ENCODE data around the gene GTF3C5. TPM values are rescaled to one million over a fixed set of nuclear protein-coding genes. Genes with fewer than 3 reads are reported as not detected.

GTF3C5 gene
- polyA plus RNA-seq, 1 experiment = 47.7 TPM

GRCh38 chr9:133049043-133049442 is 18.2 kb downstream of the GTF3C5 start:
- Histone ChIP-seq H3K27me3 (ENCODE audit: control insufficient read depth, insufficient read depth, low read length) (no peaks in the 10 kb centered on the region), H3K36me3 (ENCODE audit: control insufficient read depth, insufficient read depth, low read length) (peaks cover 40% of the 10 kb centered on the region), H3K4me3 (ENCODE audit: low read depth, low read length) (no peak overlapping the region)
- TF ChIP-seq CTCF (IDR thresholded peaks at IDR 0.05; ENCODE audit: insufficient read depth, low read depth, low read length) = no peak
- DNase-seq (ENCODE audit: low read depth) = no peak
- CTCF ChIA-PET = interaction anchor here (0.6 to 2.5 kb wide), 21 partner anchors 9 to 137 kb away, joined by 3 to 22 read pairs (median 4); partner anchors contain the start of gene GTF3C5
- POLR2A ChIA-PET = interaction anchor here (0.8 kb wide), 1 partner anchor 19 kb away, joined by 4 read pairs; the partner anchor contains the start of gene GTF3C5

GRCh38 chr9:133050142-133050541 is 19.3 kb downstream of the GTF3C5 start:
- Histone ChIP-seq H3K27me3 (ENCODE audit: control insufficient read depth, insufficient read depth, low read length) (no peaks in the 10 kb centered on the region), H3K36me3 (ENCODE audit: control insufficient read depth, insufficient read depth, low read length) (peaks cover 34% of the 10 kb centered on the region), H3K4me3 (ENCODE audit: low read depth, low read length) (no peak overlapping the region)
- POLR2A ChIA-PET = no interaction called here
- no peak for DNase-seq (ENCODE audit: low read depth)
- TF ChIP-seq CTCF (IDR thresholded peaks at IDR 0.05; ENCODE audit: insufficient read depth, low read depth, low read length) = no peak
- CTCF ChIA-PET = interaction anchor here (0.6 to 3.7 kb wide), 6 partner anchors 9 to 108 kb away, joined by 3 to 21 read pairs (median 4); partner anchors contain the start of gene GTF3C5

GRCh38 chr9:133050781-133051180 is 20.0 kb downstream of the GTF3C5 start:
- Histone ChIP-seq H3K36me3 (ENCODE audit: control insufficient read depth, insufficient read depth, low read length) (peaks cover 33% of the 10 kb centered on the region), H3K27me3 (ENCODE audit: control insufficient read depth, insufficient read depth, low read length) (no peaks in the 10 kb centered on the region), H3K4me3 (ENCODE audit: low read depth, low read length) (no peak overlapping the region)
- ChIA-PET CTCF (interaction anchor here (1.0 to 3.7 kb wide), 4 partner anchors 10 to 93 kb away, joined by 3 to 21 read pairs (median 4); no protein-coding TSS in a partner anchor), POLR2A (interaction anchor here (0.6 kb wide), 1 partner anchor 695 kb away, joined by 4 read pairs; no protein-coding TSS in a partner anchor)
- no peak for DNase-seq (ENCODE audit: low read depth)
- no peak for TF ChIP-seq CTCF (IDR thresholded peaks at IDR 0.05; ENCODE audit: insufficient read depth, low read depth, low read length)

- TF ChIP-seq CTCF (IDR thresholded peaks at IDR 0.05; ENCODE audit: insufficient read depth, low read depth, low read length) = no peak
- Histone ChIP-seq H3K36me3 (ENCODE audit: control insufficient read depth, insufficient read depth, low read length) (peaks cover 36% of the 10 kb centered on the region), H3K4me3 (ENCODE audit: low read depth, low read length) (no peak overlapping the region), H3K27me3 (ENCODE audit: control insufficient read depth, insufficient read depth, low read length) (no peaks in the 10 kb centered on the region)
- DNase-seq (ENCODE audit: low read depth) = no peak
- ChIA-PET POLR2A (interaction anchor here (0.6 kb wide), 1 partner anchor 696 kb away, joined by 4 read pairs; no protein-coding TSS in a partner anchor), CTCF (interaction anchor here (1.0 to 4.0 kb wide), 5 partner anchors 10 to 92 kb away, joined by 3 to 21 read pairs (median 5); no protein-coding TSS in a partner anchor)
Observed at GRCh38 chr9:133051281-133051900, 20.6 kb downstream of the GTF3C5 start.

- CTCF ChIA-PET = interaction anchor here (1.3 to 4.0 kb wide), 6 partner anchors 11 to 95 kb away, joined by 3 to 21 read pairs (median 7); no protein-coding TSS in a partner anchor
- no peak for DNase-seq (ENCODE audit: low read depth)
- Histone ChIP-seq H3K27me3 (ENCODE audit: control insufficient read depth, insufficient read depth, low read length) (no peaks in the 10 kb centered on the region), H3K4me3 (ENCODE audit: low read depth, low read length) (no peak overlapping the region), H3K36me3 (ENCODE audit: control insufficient read depth, insufficient read depth, low read length) (peaks cover 37% of the 10 kb centered on the region)
- POLR2A ChIA-PET = no interaction called here
- no peak for TF ChIP-seq CTCF (IDR thresholded peaks at IDR 0.05; ENCODE audit: insufficient read depth, low read depth, low read length)
Observed at GRCh38 chr9:133051966-133052539, 21.3 kb downstream of the GTF3C5 start.

Measured in BJ (cell line).